H1 (cell line): Measurements from ENCODE around the gene SSH2. TPM values are rescaled to one million over a fixed set of nuclear protein-coding genes. Genes with fewer than 3 reads are reported as not detected.

Experiments
- CTCF ChIA-PET: fragments of 300-600 bp; sonication (Branson Sonifier 250); formaldehyde crosslinking; loops from one replicate; lab custom pipeline; 2021; ENCODE audit not compliant: partially characterized antibody; lab: Charles Lee
- POLR2A ChIA-PET: fragments of 300-600 bp; sonication (Branson Sonifier 250); formaldehyde crosslinking; loops from one replicate; lab custom pipeline; 2021; ENCODE audit warnings: inconsistent platforms; ENCODE audit not compliant: partially characterized antibody; lab: Charles Lee
- DNase-seq, 2 experiments: peaks; one replicate each; pipeline versions ENCODE4 v3.0.0 to v3.0.0-alpha.2; 2010 to 2022; ENCODE audit warnings: low spot score in 2 of 2, low read depth in 1 of 2, mixed read lengths in 1 of 2
- FAIRE-seq: peaks from 2 replicates; lab custom pipeline; 2011; peaks lifted over from hg19 to GRCh38; lab: Jason Lieb, UNC
- H2AFZ ChIP-seq: 2 replicates; pipeline ENCODE4 v1.8.1; 2012; ENCODE audit warnings: low read length, inconsistent platforms
- H2AK5ac ChIP-seq: 2 replicates; pipeline ENCODE4 v1.6.1; 2013; ENCODE audit warnings: low read depth, low read length
- H2BK120ac ChIP-seq: replicated peaks from 2 replicates; pipeline ENCODE3; 2013; ENCODE audit warnings: low read depth, low read length, inconsistent platforms
- H2BK12ac ChIP-seq: 2 replicates; pipeline ENCODE4 v1.6.1; 2013; ENCODE audit warnings: low read depth, low read length
- H2BK15ac ChIP-seq: 2 replicates; pipeline ENCODE4 v1.6.1; 2013; ENCODE audit warnings: low read length
- H2BK20ac ChIP-seq: 2 replicates; pipeline ENCODE4 v1.6.1; 2013; ENCODE audit warnings: low read length
- H2BK5ac ChIP-seq: 2 replicates; pipeline ENCODE4 v1.6.1; 2013; ENCODE audit warnings: low read depth, low read length
- H3K14ac ChIP-seq: 2 replicates; pipeline ENCODE4 v1.6.1; 2013; ENCODE audit warnings: inconsistent platforms; ENCODE audit not compliant: insufficient read length
- H3K18ac ChIP-seq: 2 replicates; pipeline ENCODE4 v1.6.1; 2013; ENCODE audit warnings: low read length; ENCODE audit errors: extremely low read depth
- H3K23ac ChIP-seq: 2 replicates; pipeline ENCODE4 v1.6.1; 2013; ENCODE audit warnings: inconsistent platforms; ENCODE audit not compliant: insufficient read length
- H3K23me2 ChIP-seq: 2 replicates; pipeline ENCODE4 v1.6.1; 2013; ENCODE audit warnings: low read depth, low read length
- H3K27ac ChIP-seq: 2 replicates; pipeline ENCODE4 v1.6.1; 2011; ENCODE audit warnings: low read depth, low read length, inconsistent platforms
- H3K27me3 ChIP-seq, 4 experiments: replicated peaks in 1 of 4; 1 replicate in 1 of 4; 2 replicates in 3 of 4; pipeline versions ENCODE4 v1.6.1 to v1.8.1; 2011 to 2013; ENCODE audit warnings: low read length in 3 of 4, mild to moderate bottlenecking in 3 of 4, inconsistent platforms in 2 of 4, mixed read lengths in 2 of 4, moderate library complexity in 1 of 4; ENCODE audit not compliant: control insufficient read depth in 3 of 4, insufficient read depth in 3 of 4; ENCODE audit errors: extremely low read depth in 1 of 4
- H3K36me3 ChIP-seq, 4 experiments: 2 replicates each; pipeline versions ENCODE4 v1.6.1 to v1.8.1; 2011 to 2013; ENCODE audit warnings: mild to moderate bottlenecking in 4 of 4, low read length in 3 of 4, moderate library complexity in 2 of 4, control low read depth in 1 of 4, inconsistent platforms in 1 of 4; ENCODE audit not compliant: insufficient read depth in 4 of 4, control insufficient read depth in 2 of 4
- H3K4ac ChIP-seq: replicated peaks from 2 replicates; pipeline ENCODE3; 2013; ENCODE audit warnings: low read length, low read depth, mixed read lengths, inconsistent platforms; ENCODE audit not compliant: insufficient read length
- H3K4me1 ChIP-seq, 4 experiments: replicated peaks in 1 of 4; 1 replicate in 1 of 4; 2 replicates in 3 of 4; pipeline versions ENCODE4 v1.6.1 to v1.8.1; 2011 to 2013; ENCODE audit warnings: low read length in 3 of 4, inconsistent platforms in 2 of 4, mixed read lengths in 1 of 4; ENCODE audit not compliant: insufficient read depth in 4 of 4, control insufficient read depth in 3 of 4
- H3K4me2 ChIP-seq, 2 experiments: 2 replicates each; pipeline versions ENCODE4 v1.6.1 to v1.8.1; 2011 to 2013; ENCODE audit warnings: low read depth in 2 of 2, low read length in 2 of 2, control low read depth in 1 of 2, inconsistent platforms in 1 of 2, mild to moderate bottlenecking in 1 of 2; ENCODE audit not compliant: insufficient read depth in 1 of 2
- H3K4me3 ChIP-seq, 4 experiments: fragments of 200-600, 300-600 bp in 1 of 4; sonication (generic), shearing (Covaris generic), sonication (Bioruptor Twin) in 1 of 4; 2 replicates each; pipeline versions ENCODE4 v1.5.1 to v1.8.1; 2011 to 2016; ENCODE audit warnings: low read length in 4 of 4, low read depth in 3 of 4, control low read depth in 2 of 4, inconsistent platforms in 2 of 4, mild to moderate bottlenecking in 2 of 4, mixed read lengths in 1 of 4, moderate library complexity in 1 of 4; ENCODE audit not compliant: insufficient read depth in 2 of 4; ENCODE audit errors: extremely low read depth in 1 of 4
- H3K56ac ChIP-seq: replicated peaks from 2 replicates; pipeline ENCODE3; 2013; ENCODE audit warnings: low read depth, mild to moderate bottlenecking, mixed read lengths, low read length, inconsistent platforms; ENCODE audit not compliant: insufficient read length
- H3K79me1 ChIP-seq: 2 replicates; pipeline ENCODE4 v1.6.1; 2013; ENCODE audit warnings: low read depth, low read length, control low read depth
- H3K79me2 ChIP-seq, 2 experiments: 2 replicates each; pipeline versions ENCODE4 v1.6.1 to v1.8.1; 2012 to 2013; ENCODE audit warnings: low read length in 2 of 2, mild to moderate bottlenecking in 2 of 2, inconsistent platforms in 1 of 2; ENCODE audit not compliant: insufficient read depth in 2 of 2, control insufficient read depth in 1 of 2
- H3K9ac ChIP-seq, 4 experiments: replicated peaks in 1 of 4; 1 replicate in 1 of 4; 2 replicates in 3 of 4; pipeline versions ENCODE4 v1.6.1 to v1.8.1; 2011 to 2013; ENCODE audit warnings: low read depth in 3 of 4, low read length in 3 of 4, control low read depth in 2 of 4, mild to moderate bottlenecking in 2 of 4, moderate library complexity in 2 of 4, inconsistent platforms in 1 of 4; ENCODE audit errors: extremely low read depth in 1 of 4
- H3K9me3 ChIP-seq, 2 experiments: 2 replicates each; pipeline versions ENCODE4 v1.6.1 to v1.8.1; 2012 to 2013; ENCODE audit warnings: mild to moderate bottlenecking in 2 of 2, moderate library complexity in 2 of 2, control low read depth in 1 of 2, inconsistent platforms in 1 of 2, low read depth in 1 of 2, low read length in 1 of 2, mixed read lengths in 1 of 2; ENCODE audit not compliant: insufficient read depth in 2 of 2
- H4K20me1 ChIP-seq, 2 experiments: replicated peaks in 1 of 2; 2 replicates each; pipeline versions ENCODE3 to v1.8.1; 2011 to 2013; ENCODE audit warnings: inconsistent platforms in 2 of 2, low read length in 2 of 2, mild to moderate bottlenecking in 1 of 2; ENCODE audit not compliant: insufficient read depth in 2 of 2, control insufficient read depth in 1 of 2
- H4K5ac ChIP-seq: 2 replicates; pipeline ENCODE4 v1.6.1; 2013; ENCODE audit warnings: low read length, low read depth, mixed read lengths, inconsistent platforms; ENCODE audit not compliant: insufficient read length
- H4K8ac ChIP-seq: 2 replicates; pipeline ENCODE4 v1.8.0; 2013; ENCODE audit warnings: mild to moderate bottlenecking, moderate library complexity, low read length, inconsistent platforms; ENCODE audit not compliant: insufficient read depth; ENCODE audit errors: extremely low read depth
- H4K91ac ChIP-seq: replicated peaks from 2 replicates; pipeline ENCODE3; 2013; ENCODE audit warnings: low read length, mixed read lengths, inconsistent platforms; ENCODE audit not compliant: insufficient read length
- BCL11A ChIP-seq, 2 experiments: IDR thresholded peaks; one replicate each; pipeline ENCODE4 v1.6.1; 2011; ENCODE audit warnings: low read depth in 2 of 2, low read length in 2 of 2, mild to moderate bottlenecking in 2 of 2
- CBX5 ChIP-seq: fragments of 300-800, 300-1000 bp; sonication (generic); IDR thresholded peaks from 2 replicates; pipeline ENCODE4 v1.7.1; 2016; ENCODE audit warnings: antibody characterized with exemption, low read length, low read depth
- CREB1 ChIP-seq: IDR thresholded peaks from 2 replicates; pipeline ENCODE4 v1.6.1; 2012; ENCODE audit warnings: inconsistent platforms
- EZH2 ChIP-seq: fragments of 200-600 bp; sonication (generic); IDR thresholded peaks from 2 replicates; pipeline ENCODE4 v1.7.1; 2012; ENCODE audit warnings: low read depth, mild to moderate bottlenecking, moderate library complexity, low read length, inconsistent platforms; ENCODE audit not compliant: severe bottlenecking
- GTF2F1 ChIP-seq: IDR thresholded peaks from 2 replicates; pipeline ENCODE4 v1.6.1; 2012; ENCODE audit warnings: low read depth, low read length, improper control_type of control experiment, borderline replicate concordance
- HDAC2 ChIP-seq, 2 experiments: fragments of 300-600 bp in 1 of 2; sonication (generic) in 1 of 2; IDR thresholded peaks; 2 replicates each; pipeline ENCODE4 v1.6.1; 2011 to 2012; ENCODE audit warnings: low read depth in 2 of 2, low read length in 2 of 2, mild to moderate bottlenecking in 2 of 2, moderate library complexity in 2 of 2, borderline replicate concordance in 1 of 2, inconsistent platforms in 1 of 2
- HDAC6 ChIP-seq: IDR thresholded peaks from one replicate; pipeline ENCODE4 v1.7.1; 2012; ENCODE audit warnings: low read depth, mild to moderate bottlenecking, inconsistent platforms, low read length, moderate library complexity
- JUN ChIP-seq: IDR thresholded peaks from 2 replicates; pipeline ENCODE4 v1.6.1; 2011; ENCODE audit warnings: low read depth, mild to moderate bottlenecking, improper control_type of control experiment, low read length
- JUND ChIP-seq: IDR thresholded peaks from 2 replicates; pipeline ENCODE4 v1.6.1; 2011; ENCODE audit warnings: mild to moderate bottlenecking, improper control_type of control experiment, low read length
- KDM4A ChIP-seq: IDR thresholded peaks from one replicate; pipeline ENCODE4 v1.7.1; 2012; ENCODE audit warnings: low read depth, mild to moderate bottlenecking, moderate library complexity, low read length, inconsistent platforms; ENCODE audit not compliant: severe bottlenecking
- POU5F1 ChIP-seq: IDR thresholded peaks from 2 replicates; pipeline ENCODE4 v1.6.1; 2011; ENCODE audit warnings: low read depth, mild to moderate bottlenecking, low read length, moderate library complexity
- RXRA ChIP-seq: IDR thresholded peaks from 2 replicates; pipeline ENCODE4 v1.6.1; 2011; ENCODE audit warnings: low read depth, mild to moderate bottlenecking, low read length, moderate library complexity; ENCODE audit not compliant: insufficient read depth
- TAF7 ChIP-seq: optimal IDR thresholded peaks from 2 replicates; pipeline ENCODE3; 2011; ENCODE audit warnings: low read depth, mild to moderate bottlenecking, inconsistent platforms, low read length, moderate library complexity, borderline replicate concordance
- WGBS, 2 experiments: shearing (Covaris generic) in 1 of 2; methylation state at CpG; one replicate each; pipeline versions ENCODE4 v1.1.6 to v1.1.7; 2013 to 2015; ENCODE audit warnings: low lambda C conversion rate in 2 of 2, mixed read lengths in 2 of 2, inconsistent platforms in 1 of 2, low coverage in 1 of 2, missing lambda C conversion rate in 1 of 2; ENCODE audit not compliant: insufficient replicate concordance in 2 of 2, insufficient coverage in 1 of 2, insufficient read length in 1 of 2; ENCODE audit errors: extremely low coverage in 1 of 2, missing lambda C conversion rate in 1 of 2; 5-methylcytosine and 5-hydroxymethylcytosine counted together
- polyA plus RNA-seq, 7 experiments: library from polyadenylated mRNA; depleted of rRNA in 3 of 7; stranded (reverse) in 5 of 7; unstranded in 2 of 7; fragments of >200 nt in 5 of 7; fragments of 200-250 nt in 2 of 7; gene quantifications; 1 replicate in 5 of 7; 2 replicates in 1 of 7; 4 replicates in 1 of 7; pipeline versions ENCODE4 v1.2.1 to v1.2.3, GENCODE V29; 2011 to 2013; ENCODE audit warnings: missing spikeins in 2 of 7, mixed read lengths in 2 of 7
- total RNA-seq: library from RNA; stranded (reverse); fragmentation: NEBNext Ultra II Directional; extraction: Animal tissue kit (Norgen Biotek cat#: 25700); gene quantifications from 2 replicates; pipeline ENCODE4 v1.2.1, GENCODE V29; 2021

Gene SSH2
- total and polyA plus RNA-seq, 2 of the 8 experiments (the other 6 are each of a cell fraction or from before 2014, with no cell fraction given) = 5.2 to 15.9 TPM

GRCh38 chr17:29615048-29615385, 315.0 kb downstream of the SSH2 start:
- peak overlapping the region; percentile 35 for H4K91ac ChIP-seq
- 0 out of 2 replicates have a peak, but pooled peaks cover 2% of the 10 kb centered on the region for H3K79me1 ChIP-seq
- peaks cover 0 to 11% of the 10 kb centered on the region in 2 experiments; a peak in 1 of 4 replicates for H3K9me3 ChIP-seq
- no peaks in the 10 kb centered on the region for H3K79me2 ChIP-seq
- no peak overlapping the region for H3K9ac ChIP-seq
- H3K27me3 ChIP-seq = peaks cover 17 to 58% (median 46%) of the 10 kb centered on the region in 4 experiments
- peak overlapping the region; percentile 71 for H4K8ac ChIP-seq
- no peak overlapping the region for H3K56ac ChIP-seq
- H3K27ac ChIP-seq = no peak overlapping the region
- FAIRE-seq (no peak), DNase-seq (no peak)
- CTCF ChIA-PET = interaction anchor here (0.7 to 13.1 kb wide), 8 partner anchors 11 to 147 kb away, joined by 3 to 193 read pairs (median 71); partner anchors contain the start of genes ABHD15, ANKRD13B and TP53I13
- H2AK5ac ChIP-seq = no peak overlapping the region
- H3K4ac ChIP-seq = no peak overlapping the region
- H4K20me1 ChIP-seq = peaks cover 3 to 5% of the 10 kb centered on the region in 2 experiments
- H2AFZ ChIP-seq = no peak overlapping the region
- 62% methylated on average over 15 of the region's 15 CpGs; no CpG with 5 or more reads in 1 of the 2 experiments for WGBS, 2 experiments
- no peak overlapping the region for H2BK12ac ChIP-seq
- H3K23me2 ChIP-seq = peaks cover 13% of the 10 kb centered on the region
- no peak overlapping the region for H3K23ac ChIP-seq
- peak overlapping the region; percentile 90 to 96 for H3K4me2 ChIP-seq
- peak overlapping the region; percentile 36 to 60 (median 50); a peak in 5 of 8 replicates for H3K4me3 ChIP-seq
- no peak overlapping the region for H3K14ac ChIP-seq
- H2BK15ac ChIP-seq = peak overlapping the region; percentile 95; the same call in 1 of the 2 replicates
- H3K4me1 ChIP-seq = peaks cover 11 to 45% (median 35%) of the 10 kb centered on the region in 4 experiments
- H3K36me3 ChIP-seq = peaks cover 0 to 7% (median 0%) of the 10 kb centered on the region in 4 experiments; a peak in 1 of 8 replicates
- peak overlapping the region; percentile 60; the same call in 1 of the 2 replicates for H3K18ac ChIP-seq
- H4K5ac ChIP-seq = no peak overlapping the region
- H2BK5ac ChIP-seq = no peak overlapping the region
- no peak overlapping the region for H2BK20ac ChIP-seq
- H2BK120ac ChIP-seq = no peak overlapping the region
- POLR2A ChIA-PET = interaction anchor here (0.9 to 4.3 kb wide), 4 partner anchors 8 to 170 kb away, joined by 3 to 30 read pairs (median 4); partner anchors contain the start of gene ANKRD13B
- TF ChIP-seq POU5F1 (no peak), HDAC2 (IDR thresholded peaks at IDR 0.05; ENCODE audit: borderline replicate concordance in 1 of 2, low read depth in 2 of 2, low read length in 2 of 2) (no peak), KDM4A (no peak), RXRA (no peak), CREB1 (no peak), BCL11A (IDR thresholded peaks at IDR 0.05; ENCODE audit: low read depth in 2 of 2, low read length in 2 of 2) (no peak), CBX5 (no peak), JUN (no peak), JUND (no peak), TAF7 (no peak), GTF2F1 (no peak), HDAC6 (no peak), EZH2 (no peak)
